Mucosa of rectum (tissue), 2 donors: ENCODE results near the gene VASP.

Experiments used
- H3K27ac ChIP-seq, 2 donors: one replicate each; pipeline ENCODE4 v1.7.0; 2013; ENCODE audit warnings: inconsistent platforms in 2 of 2, low read depth in 2 of 2, low read length in 2 of 2
- H3K27me3 ChIP-seq, 2 donors: one replicate each; pipeline ENCODE4 v1.7.0; 2013; ENCODE audit warnings: low read length in 2 of 2; ENCODE audit not compliant: control insufficient read depth in 2 of 2, insufficient read depth in 2 of 2
- H3K36me3 ChIP-seq, 2 donors: one replicate each; pipeline ENCODE4 v1.7.0; 2013; ENCODE audit warnings: low read length in 2 of 2; ENCODE audit not compliant: control insufficient read depth in 2 of 2, insufficient read depth in 2 of 2
- H3K4me1 ChIP-seq, 2 donors: one replicate each; pipeline ENCODE4 v1.7.0; 2013; ENCODE audit warnings: low read length in 2 of 2, mild to moderate bottlenecking in 1 of 2; ENCODE audit not compliant: control insufficient read depth in 2 of 2, insufficient read depth in 2 of 2
- H3K4me3 ChIP-seq, 2 donors: one replicate each; pipeline ENCODE4 v1.7.0; 2013; ENCODE audit warnings: low read length in 2 of 2
- H3K9ac ChIP-seq, 2 donors: one replicate each; pipeline ENCODE4 v1.7.0; 2013; ENCODE audit warnings: low read length in 2 of 2, low read depth in 1 of 2, mild to moderate bottlenecking in 1 of 2
- H3K9me3 ChIP-seq, 2 donors: one replicate each; pipeline ENCODE4 v1.7.0; 2013; ENCODE audit warnings: low read length in 2 of 2; ENCODE audit not compliant: control insufficient read depth in 2 of 2
- donor health status: healthy.
- donor health status: Normal muscosa, but diverticular disease.

The VASP gene

GRCh38 chr19:45497791-45498190 is 9.5 kb upstream of the VASP start:
- H3K9ac ChIP-seq = no peak overlapping the region
- no peak overlapping the region for H3K27ac ChIP-seq
- no peak overlapping the region for H3K4me3 ChIP-seq
- H3K4me1 ChIP-seq = peaks cover 30% of the 10 kb centered on the region in 2 donors
- H3K27me3 ChIP-seq = peaks cover 7 to 8% of the 10 kb centered on the region in 2 donors
- no peaks in the 10 kb centered on the region for H3K36me3 ChIP-seq
- no peaks in the 10 kb centered on the region for H3K9me3 ChIP-seq

DNA sequence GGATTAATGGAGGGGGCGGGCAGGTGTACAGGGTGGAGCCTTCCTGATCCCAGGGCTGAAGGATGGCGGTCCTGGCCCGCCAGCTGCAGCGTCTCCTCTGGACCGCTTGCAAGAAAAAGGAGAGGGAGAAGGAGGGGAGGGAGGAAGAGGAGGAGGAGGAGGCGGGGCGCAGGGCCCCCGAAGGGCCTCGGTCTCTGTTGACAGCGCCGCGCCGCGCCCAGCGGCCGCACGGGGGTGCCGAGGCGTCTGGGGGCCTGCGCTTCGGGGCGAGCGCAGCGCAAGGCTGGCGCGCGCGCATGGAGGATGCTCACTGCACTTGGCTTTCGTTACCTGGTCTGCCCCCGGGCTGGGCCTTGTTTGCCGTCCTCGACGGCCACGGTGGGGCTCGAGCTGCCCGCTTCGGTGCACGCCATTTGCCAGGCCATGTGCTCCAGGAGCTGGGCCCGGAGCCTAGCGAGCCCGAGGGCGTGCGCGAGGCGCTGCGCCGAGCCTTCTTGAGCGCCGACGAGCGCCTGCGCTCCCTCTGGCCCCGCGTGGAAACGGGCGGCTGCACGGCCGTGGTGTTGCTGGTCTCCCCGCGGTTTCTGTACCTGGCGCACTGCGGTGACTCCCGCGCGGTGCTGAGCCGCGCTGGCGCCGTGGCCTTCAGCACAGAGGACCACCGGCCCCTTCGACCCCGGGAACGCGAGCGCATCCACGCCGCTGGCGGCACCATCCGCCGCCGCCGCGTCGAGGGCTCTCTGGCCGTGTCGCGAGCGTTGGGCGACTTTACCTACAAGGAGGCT is 8.7 kb upstream of the VASP start, which contains the start of gene PPM1N:
TSS of gene PPM1N (plus strand) at position 33 of the 785 bp plus-strand sequence. CDS start at position 63, 30 bp downstream.
- H3K9me3 ChIP-seq = no peaks in the 10 kb centered on the region
- no peaks in the 10 kb centered on the region for H3K36me3 ChIP-seq
- H3K27me3 ChIP-seq = peaks cover 7 to 8% of the 10 kb centered on the region in 2 donors
- H3K9ac ChIP-seq = peak within 1 kb of the TSS in 1 of 2 donors; percentile 26
- peak within 1 kb of the TSS; percentile 62 to 71 for H3K4me3 ChIP-seq
- H3K4me1 ChIP-seq = peaks cover 27 to 30% of the 10 kb centered on the region in 2 donors
- peak within 1 kb of the TSS in 1 of 2 donors; percentile 29 for H3K27ac ChIP-seq

DNA sequence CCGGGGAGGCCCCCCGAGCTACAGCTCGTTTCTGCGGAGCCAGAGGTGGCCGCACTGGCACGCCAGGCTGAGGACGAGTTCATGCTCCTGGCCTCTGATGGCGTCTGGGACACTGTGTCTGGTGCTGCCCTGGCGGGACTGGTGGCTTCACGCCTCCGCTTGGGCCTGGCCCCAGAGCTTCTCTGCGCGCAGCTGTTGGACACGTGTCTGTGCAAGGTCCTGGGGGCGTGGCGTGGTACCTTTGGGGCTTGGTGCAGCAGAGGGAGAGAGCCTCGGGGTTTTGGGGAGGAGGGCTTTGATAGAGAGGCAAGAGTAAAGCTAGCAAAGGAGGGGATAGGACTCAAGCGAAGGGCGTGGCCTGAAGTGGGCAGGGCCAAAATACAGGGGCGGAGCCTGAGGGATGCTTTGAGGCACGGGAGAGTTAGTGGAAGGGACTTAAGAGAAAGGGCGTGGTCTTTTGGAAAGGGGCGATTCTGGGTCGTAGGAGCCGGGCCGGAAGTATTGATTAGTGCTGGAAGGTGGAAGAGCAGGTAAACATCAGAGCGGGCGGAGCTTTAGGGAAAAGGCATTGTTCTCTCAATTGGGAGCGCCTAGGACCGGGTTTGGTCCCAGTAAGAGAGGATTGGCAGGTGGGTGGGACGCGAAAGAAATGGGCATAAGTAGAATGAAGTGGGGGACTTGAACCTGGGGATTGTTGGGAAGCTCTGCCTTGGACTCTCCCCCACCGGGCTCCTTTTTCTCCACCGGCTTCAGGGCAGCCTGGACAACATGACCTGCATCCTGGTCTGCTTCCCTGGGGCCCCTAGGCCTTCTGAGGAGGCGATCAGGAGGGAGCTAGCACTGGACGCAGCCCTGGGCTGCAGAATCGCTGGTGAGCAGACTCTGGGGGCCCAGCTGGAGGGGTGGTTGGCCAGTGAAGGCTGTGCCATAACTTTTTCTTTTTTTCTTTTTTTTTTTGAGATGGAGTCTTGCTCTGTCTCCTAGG is 7.8 kb upstream of the VASP start:
- H3K27me3 ChIP-seq = peaks cover 7 to 8% of the 10 kb centered on the region in 2 donors
- no peaks in the 10 kb centered on the region for H3K36me3 ChIP-seq
- no peak overlapping the region for H3K27ac ChIP-seq
- no peaks in the 10 kb centered on the region for H3K9me3 ChIP-seq
- H3K4me1 ChIP-seq = peaks cover 27 to 30% of the 10 kb centered on the region in 2 donors
- H3K9ac ChIP-seq = no peak overlapping the region
- no peak overlapping the region for H3K4me3 ChIP-seq

GRCh38 chr19:45500918-45501729 is 6.2 kb upstream of the VASP start:
- no peak overlapping the region for H3K4me3 ChIP-seq
- H3K27me3 ChIP-seq = peaks cover under 1 to 2% of the 10 kb centered on the region in 2 donors
- peak overlapping the region in 1 of 2 donors; percentile 24 for H3K27ac ChIP-seq
- H3K9ac ChIP-seq = no peak overlapping the region
- no peaks in the 10 kb centered on the region for H3K36me3 ChIP-seq
- H3K9me3 ChIP-seq = no peaks in the 10 kb centered on the region
- H3K4me1 ChIP-seq = peaks cover 26 to 30% of the 10 kb centered on the region in 2 donors

DNA sequence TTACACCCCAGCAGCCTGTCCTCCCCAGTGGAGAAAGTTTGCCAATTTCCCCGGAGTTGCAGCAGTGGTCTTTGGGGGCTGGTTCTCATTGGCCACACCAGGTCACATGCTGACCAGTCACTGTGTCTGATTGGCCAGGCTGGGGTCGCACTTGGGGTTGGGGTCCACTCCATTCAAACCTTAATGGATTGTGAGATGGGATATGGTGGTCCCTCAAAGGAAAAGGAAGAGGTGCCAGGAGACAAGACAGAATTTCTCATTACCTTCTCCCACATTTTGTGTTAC is 5.6 kb upstream of the VASP start:
- Histone ChIP-seq H3K27me3 (no peaks in the 10 kb centered on the region), H3K4me1 (peaks cover 23 to 26% of the 10 kb centered on the region in 2 donors), H3K9me3 (no peaks in the 10 kb centered on the region), H3K27ac (peak overlapping the region in 1 of 2 donors; percentile 24), H3K4me3 (no peak overlapping the region), H3K36me3 (no peaks in the 10 kb centered on the region), H3K9ac (no peak overlapping the region)

DNA sequence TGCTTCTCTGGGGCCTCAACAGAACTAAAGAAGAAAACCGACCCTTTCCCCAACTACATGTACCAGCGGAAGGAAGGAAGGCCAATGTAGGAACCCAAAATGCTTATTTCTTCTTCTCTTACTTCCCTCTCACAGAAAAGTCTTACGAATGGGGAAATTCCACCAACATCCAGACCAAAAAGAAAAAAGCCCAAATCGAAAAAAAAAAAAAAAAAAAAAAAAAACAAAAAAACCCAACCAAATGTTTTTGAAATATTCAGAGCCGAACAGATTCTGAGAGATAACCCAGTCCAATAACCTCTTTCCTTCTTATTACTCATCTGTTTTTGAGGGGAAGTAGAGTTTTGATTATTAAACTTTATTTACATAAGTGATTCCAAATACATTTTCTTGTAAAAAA is 5.2 kb upstream of the VASP start:
- Histone ChIP-seq H3K27ac (peak overlapping the region in 1 of 2 donors; percentile 24), H3K9me3 (no peaks in the 10 kb centered on the region), H3K36me3 (no peaks in the 10 kb centered on the region), H3K4me3 (no peak overlapping the region), H3K27me3 (no peaks in the 10 kb centered on the region), H3K4me1 (peaks cover 22 to 26% of the 10 kb centered on the region in 2 donors), H3K9ac (no peak overlapping the region)

DNA sequence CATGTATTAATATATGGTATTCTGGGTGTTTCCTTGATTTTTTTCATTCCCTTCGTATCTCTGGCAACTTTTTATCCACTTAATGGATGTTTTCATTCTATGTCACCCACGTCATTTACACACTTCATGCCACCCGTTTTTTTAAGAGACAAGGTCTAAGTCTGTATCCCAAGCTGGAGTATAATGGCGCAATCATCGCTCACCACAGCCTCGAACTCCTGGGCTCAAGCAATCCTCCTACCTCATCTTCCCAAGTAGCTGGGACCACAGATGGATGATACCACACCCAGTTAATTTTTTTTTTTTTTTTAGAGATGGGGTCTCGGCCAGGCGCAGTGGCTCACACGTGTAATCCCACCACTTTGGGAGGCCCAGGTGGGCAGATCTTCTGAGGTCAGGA is 3.4 kb upstream of the VASP start:
- Histone ChIP-seq H3K27ac (no peak overlapping the region), H3K4me1 (peaks cover 7 to 9% of the 10 kb centered on the region in 2 donors), H3K27me3 (no peaks in the 10 kb centered on the region)

GRCh38 chr19:45505151-45505995 is 1.9 kb upstream of the VASP start:
- peaks cover 14% of the 10 kb centered on the region in 2 donors for H3K4me1 ChIP-seq
- no peaks in the 10 kb centered on the region for H3K9me3 ChIP-seq
- no peaks in the 10 kb centered on the region for H3K27me3 ChIP-seq
- H3K27ac ChIP-seq = peak overlapping the region; percentile 98 to 99
- H3K9ac ChIP-seq = peak overlapping the region in 1 of 2 donors; percentile 99
- H3K36me3 ChIP-seq = no peaks in the 10 kb centered on the region
- H3K4me3 ChIP-seq = peak overlapping the region in 1 of 2 donors; percentile 98

More for the DNA sequence above, 3.4 kb upstream of the VASP start:
- H3K9me3 ChIP-seq = no peaks in the 10 kb centered on the region
- H3K36me3 ChIP-seq = no peaks in the 10 kb centered on the region
- no peak overlapping the region for H3K4me3 ChIP-seq
- H3K9ac ChIP-seq = no peak overlapping the region

GRCh38 chr19:45505996-45506245 is 1.4 kb upstream of the VASP start:
- Histone ChIP-seq H3K9me3 (no peaks in the 10 kb centered on the region), H3K4me1 (peaks cover 19 to 20% of the 10 kb centered on the region in 2 donors), H3K9ac (peak overlapping the region; percentile 83 to 99), H3K27me3 (no peaks in the 10 kb centered on the region), H3K36me3 (no peaks in the 10 kb centered on the region), H3K4me3 (peak overlapping the region; percentile 94 to 98), H3K27ac (peak overlapping the region; percentile 98 to 99)
